ENCODE data around the gene KRTAP19-8.

KRTAP19-8 gene

DNA sequence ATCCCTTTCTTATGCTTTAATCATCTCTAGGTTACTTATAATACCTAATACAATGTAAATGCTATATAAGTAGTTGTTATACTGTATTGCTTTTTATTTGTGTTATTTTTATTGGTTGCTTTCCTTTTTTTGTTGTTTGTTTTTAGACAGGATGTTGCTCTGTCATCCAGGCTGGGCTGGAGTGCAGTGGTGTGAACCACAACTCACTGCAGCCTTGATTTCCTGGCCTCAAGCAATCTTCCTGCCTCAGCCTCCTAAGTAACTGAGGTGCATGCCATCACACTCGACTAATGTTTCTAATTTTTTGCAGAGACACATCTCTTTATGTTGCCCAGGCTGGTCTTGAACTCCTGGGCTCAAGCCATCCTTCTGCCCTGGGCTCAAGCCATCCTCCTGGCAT is 26.9 kb downstream of the KRTAP19-8 start:
- no peak for DNase-seq

GRCh38 chr21:31008355-31008754 is 29.9 kb downstream of the KRTAP19-8 start:
- DNase-seq = no peak

DNA sequence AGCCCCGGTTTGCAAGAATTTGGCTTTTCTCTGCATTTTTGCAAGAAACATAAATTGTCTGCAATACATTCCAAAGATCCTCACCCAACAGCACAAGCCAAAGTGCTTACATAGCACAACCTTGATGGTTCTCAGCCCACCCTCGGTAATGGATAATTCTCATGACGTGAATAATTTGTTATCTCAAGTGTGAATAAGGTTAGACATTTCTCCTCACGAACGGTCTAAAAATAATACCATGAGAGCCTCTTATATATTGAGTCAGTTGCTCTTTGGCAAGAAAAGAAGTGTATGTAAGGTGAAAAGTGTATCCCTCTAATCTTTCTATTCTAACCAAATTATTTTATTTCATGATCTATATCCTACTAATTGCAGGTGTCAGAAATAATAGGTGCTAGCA is 33.3 kb downstream of the KRTAP19-8 start:
- no peak for DNase-seq

DNA sequence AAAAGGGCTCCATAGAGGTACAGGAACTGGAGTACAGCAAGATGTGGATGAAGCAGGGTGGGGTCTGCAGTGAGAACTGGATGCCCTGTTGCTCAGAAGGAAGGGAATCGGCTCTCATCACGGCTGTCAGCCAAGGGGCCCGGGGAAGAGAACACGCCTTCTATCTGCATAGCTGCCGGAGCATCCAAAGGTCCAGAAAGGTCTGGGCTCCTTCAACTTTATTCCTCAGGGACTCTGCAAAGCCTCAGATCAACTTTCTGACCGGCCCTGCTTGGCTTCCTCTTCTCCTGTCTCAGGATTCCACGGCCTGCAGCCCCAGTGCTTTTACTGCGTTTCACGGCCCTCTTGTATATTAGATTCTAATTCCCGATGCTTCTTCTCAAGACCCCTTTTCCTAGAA is 34.8 kb downstream of the KRTAP19-8 start:
- DNase-seq = no peak

DNA sequence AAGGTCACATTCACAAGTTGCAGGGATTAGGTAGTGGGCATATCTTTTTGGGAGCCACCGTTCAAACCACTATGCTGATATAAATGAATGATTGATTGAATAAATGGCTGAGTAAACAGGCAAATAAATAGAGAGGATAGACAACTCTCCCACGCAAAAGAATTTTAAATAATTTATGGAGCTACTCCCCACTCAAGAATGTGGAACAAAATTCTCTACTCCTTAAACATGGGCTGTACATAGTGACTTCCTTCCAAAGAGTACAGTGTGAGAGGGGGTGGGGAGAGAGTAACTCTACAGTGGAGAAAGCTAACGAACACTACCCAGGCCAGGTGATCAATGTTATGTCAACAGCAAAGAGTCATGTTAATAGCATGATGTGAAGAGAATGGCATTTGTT is 40.7 kb downstream of the KRTAP19-8 start:
- no peak for DNase-seq

GRCh38 chr21:30996728-30997127 is 41.5 kb downstream of the KRTAP19-8 start:
- DNase-seq = no peak

DNA sequence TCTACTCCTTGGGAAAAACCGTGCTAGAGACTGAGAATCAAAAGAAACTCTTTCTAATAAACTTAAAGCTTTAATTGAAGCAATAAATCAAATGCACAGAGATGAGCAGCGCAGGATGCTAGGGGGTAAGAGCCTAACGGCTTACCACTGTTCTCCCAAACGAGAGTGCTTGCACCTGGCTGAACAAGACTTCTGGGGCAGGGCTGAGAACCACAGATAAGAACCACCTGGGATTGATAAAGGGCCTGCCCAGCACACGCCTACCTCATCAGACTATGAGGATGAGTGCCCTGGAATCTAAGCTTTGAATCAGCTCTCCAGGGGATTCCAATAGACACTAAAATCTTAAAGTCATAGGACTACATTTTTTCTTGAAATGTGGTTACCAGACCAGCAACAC is 43.3 kb downstream of the KRTAP19-8 start:
- no peak for DNase-seq

- DNase-seq = no peak
These were observed 47.6 kb downstream of the KRTAP19-8 start for GRCh38 chr21:30990514-30991262.

DNA sequence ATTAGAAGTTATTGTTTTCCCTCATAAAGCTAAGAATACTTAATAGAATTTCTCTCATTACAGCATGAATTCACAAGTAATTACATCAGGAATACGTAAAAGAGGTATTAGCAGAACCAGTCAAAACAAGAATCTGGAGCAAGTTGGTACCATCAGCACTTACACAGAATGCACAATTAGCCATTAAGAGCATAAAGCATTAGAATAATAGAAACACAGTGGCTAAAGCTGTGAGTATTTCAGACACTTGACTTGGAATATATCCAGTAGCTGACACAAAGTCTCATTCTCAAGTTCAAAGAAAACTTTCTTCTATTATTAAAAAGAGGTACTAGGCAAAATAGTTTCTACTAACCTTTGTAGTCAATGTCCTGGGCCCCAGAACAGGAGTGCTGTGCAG is 49.6 kb downstream of the KRTAP19-8 start:
- no peak for DNase-seq
